WERI-Rb-1 (cell line): ENCODE results near the gene LPP.

Experiments
- DNase-seq: peaks from one replicate; pipeline ENCODE4 v3.0.0-alpha.2; 2020
- H3K27ac ChIP-seq: fragments of 250-450 bp; sonication (Bioruptor Pico); 2 replicates; pipeline ENCODE4 v1.5.1; 2020; ENCODE audit warnings: mild to moderate bottlenecking, moderate library complexity
- H3K27me3 ChIP-seq: fragments of 250-450 bp; sonication (Bioruptor Pico); 2 replicates; pipeline ENCODE4 v1.5.1; 2021; ENCODE audit warnings: mild to moderate bottlenecking, low read depth, moderate library complexity; ENCODE audit not compliant: insufficient read depth, severe bottlenecking
- H3K36me3 ChIP-seq: fragments of 250-450 bp; sonication (Bioruptor Pico); 2 replicates; pipeline ENCODE4 v1.5.1; 2020; ENCODE audit warnings: mild to moderate bottlenecking, moderate library complexity
- H3K4me3 ChIP-seq: 2 replicates; pipeline ENCODE4 v1.5.1; 2011; ENCODE audit warnings: low read depth, mild to moderate bottlenecking, control low read depth, low read length
- H3K9me3 ChIP-seq: fragments of 250-450 bp; sonication (Bioruptor Pico); 2 replicates; pipeline ENCODE4 v1.5.1; 2021; ENCODE audit warnings: mild to moderate bottlenecking, moderate library complexity; ENCODE audit not compliant: severe bottlenecking
- TF ChIP-seq, protein P1 (sequence below): IDR thresholded peaks from 2 replicates; pipeline ENCODE4 v1.5.1; 2011; ENCODE audit warnings: low read depth, mild to moderate bottlenecking, control low read depth, inconsistent platforms, low read length

LPP gene

DNA sequence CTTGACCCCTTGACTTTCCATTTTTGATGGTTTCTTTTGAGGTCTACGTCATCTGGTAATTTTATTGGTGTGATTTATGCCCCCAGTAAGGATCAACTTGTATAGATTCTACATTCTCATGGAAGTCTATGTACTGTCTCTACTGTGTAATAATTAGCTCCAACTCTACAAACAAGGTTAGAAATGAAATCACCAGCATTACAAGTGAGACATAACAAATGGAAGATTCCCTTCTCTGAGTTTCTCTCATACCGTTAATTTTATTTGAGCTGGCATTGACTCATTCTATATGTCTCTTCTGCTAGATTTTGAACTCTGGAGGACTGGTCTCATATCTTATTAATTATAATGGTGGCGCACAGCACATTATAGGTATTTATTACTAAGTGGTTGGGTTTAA, 138.9 kb downstream of the LPP start:
- H3K4me3 ChIP-seq: no peak overlapping the region
- H3K27ac ChIP-seq: no peak overlapping the region
- no peaks in the 10 kb centered on the region for H3K36me3 ChIP-seq
- no peaks in the 10 kb centered on the region for H3K9me3 ChIP-seq
- no peak for DNase-seq
- TF ChIP-seq, protein P1, sequence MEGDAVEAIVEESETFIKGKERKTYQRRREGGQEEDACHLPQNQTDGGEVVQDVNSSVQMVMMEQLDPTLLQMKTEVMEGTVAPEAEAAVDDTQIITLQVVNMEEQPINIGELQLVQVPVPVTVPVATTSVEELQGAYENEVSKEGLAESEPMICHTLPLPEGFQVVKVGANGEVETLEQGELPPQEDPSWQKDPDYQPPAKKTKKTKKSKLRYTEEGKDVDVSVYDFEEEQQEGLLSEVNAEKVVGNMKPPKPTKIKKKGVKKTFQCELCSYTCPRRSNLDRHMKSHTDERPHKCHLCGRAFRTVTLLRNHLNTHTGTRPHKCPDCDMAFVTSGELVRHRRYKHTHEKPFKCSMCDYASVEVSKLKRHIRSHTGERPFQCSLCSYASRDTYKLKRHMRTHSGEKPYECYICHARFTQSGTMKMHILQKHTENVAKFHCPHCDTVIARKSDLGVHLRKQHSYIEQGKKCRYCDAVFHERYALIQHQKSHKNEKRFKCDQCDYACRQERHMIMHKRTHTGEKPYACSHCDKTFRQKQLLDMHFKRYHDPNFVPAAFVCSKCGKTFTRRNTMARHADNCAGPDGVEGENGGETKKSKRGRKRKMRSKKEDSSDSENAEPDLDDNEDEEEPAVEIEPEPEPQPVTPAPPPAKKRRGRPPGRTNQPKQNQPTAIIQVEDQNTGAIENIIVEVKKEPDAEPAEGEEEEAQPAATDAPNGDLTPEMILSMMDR: no peak
- no peaks in the 10 kb centered on the region for H3K27me3 ChIP-seq

DNA sequence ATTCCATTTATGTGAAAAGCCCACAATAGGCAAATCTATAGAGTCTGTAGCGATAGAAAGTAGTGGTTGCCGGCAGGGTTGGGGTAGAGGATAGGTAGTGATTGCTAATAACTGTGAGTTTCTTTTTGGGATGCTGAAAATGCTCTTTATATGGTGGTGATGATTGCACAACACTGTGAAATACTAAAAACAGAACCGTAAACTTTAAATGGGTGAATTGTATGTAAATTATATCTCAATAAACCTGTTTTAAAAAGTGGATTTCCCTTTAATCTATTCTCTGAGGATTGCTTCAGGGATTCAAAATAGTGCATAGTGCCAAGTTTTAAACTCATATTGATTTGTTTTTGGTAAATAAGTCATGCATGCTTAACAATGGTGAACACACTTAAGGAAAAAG, 140.2 kb downstream of the LPP start:
- H3K27ac ChIP-seq: no peak overlapping the region
- no peak overlapping the region for H3K4me3 ChIP-seq
- H3K27me3 ChIP-seq: no peaks in the 10 kb centered on the region
- TF ChIP-seq, protein P1: no peak
- no peaks in the 10 kb centered on the region for H3K9me3 ChIP-seq
- DNase-seq: no peak
- H3K36me3 ChIP-seq: no peaks in the 10 kb centered on the region

DNA sequence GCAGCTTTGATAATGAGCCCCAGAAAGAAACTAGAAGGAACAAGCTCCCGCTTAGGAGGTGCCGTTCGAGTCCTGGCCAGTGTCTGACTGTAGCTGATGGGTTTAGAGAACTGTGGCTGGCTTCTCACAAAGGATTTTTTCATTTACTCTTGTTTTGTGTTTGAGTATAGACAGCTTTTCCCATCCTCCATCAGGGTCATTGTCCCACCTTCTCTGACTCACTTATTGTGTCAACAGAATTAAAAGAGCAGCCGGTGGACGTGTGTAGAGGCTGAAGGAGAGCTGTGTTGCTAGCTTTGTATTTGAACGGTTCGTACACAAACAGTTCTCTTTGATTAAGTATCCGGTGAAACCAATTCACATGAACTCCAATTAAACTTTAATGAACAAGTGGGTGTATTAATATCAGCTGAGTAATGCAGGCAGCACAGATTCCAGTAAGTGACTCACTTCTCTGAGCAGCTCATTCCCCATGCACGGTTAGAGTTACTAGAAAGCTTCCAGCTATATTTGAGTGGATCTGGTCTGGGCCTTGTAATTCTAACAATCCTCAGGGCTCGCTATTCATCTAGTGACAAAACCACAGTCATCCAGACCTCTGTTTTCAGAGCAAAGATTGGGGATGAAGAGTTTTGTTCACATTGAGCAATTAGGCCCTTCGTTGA, 141.0 kb downstream of the LPP start:
- Histone ChIP-seq H3K4me3 (no peak overlapping the region), H3K36me3 (no peaks in the 10 kb centered on the region), H3K9me3 (no peaks in the 10 kb centered on the region), H3K27me3 (no peaks in the 10 kb centered on the region), H3K27ac (no peak overlapping the region)
- TF ChIP-seq, protein P1: no peak
- DNase-seq: no peak

DNA sequence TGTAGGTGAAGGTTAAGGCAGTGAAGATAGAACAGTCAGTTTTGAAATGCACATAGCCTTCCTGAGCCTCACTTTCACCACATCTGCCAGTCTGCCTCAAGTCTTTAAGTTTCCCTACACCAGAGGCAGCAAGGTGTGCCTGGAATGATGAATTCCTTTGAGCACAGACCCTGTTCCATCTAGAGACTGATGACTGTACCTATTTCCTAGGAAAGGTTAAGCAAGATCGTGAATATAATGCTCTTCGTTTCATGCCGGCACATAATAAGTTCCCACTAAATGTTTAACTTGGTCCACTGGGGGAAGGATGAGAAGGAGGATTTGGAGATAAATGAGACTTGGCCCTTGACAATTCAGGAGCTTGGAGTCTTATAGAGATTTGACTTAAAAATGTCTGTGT, 141.9 kb downstream of the LPP start:
- TF ChIP-seq, protein P1: no peak
- Histone ChIP-seq H3K27me3 (no peaks in the 10 kb centered on the region), H3K4me3 (no peak overlapping the region), H3K36me3 (no peaks in the 10 kb centered on the region), H3K9me3 (no peaks in the 10 kb centered on the region), H3K27ac (no peak overlapping the region)
- no peak for DNase-seq

DNA sequence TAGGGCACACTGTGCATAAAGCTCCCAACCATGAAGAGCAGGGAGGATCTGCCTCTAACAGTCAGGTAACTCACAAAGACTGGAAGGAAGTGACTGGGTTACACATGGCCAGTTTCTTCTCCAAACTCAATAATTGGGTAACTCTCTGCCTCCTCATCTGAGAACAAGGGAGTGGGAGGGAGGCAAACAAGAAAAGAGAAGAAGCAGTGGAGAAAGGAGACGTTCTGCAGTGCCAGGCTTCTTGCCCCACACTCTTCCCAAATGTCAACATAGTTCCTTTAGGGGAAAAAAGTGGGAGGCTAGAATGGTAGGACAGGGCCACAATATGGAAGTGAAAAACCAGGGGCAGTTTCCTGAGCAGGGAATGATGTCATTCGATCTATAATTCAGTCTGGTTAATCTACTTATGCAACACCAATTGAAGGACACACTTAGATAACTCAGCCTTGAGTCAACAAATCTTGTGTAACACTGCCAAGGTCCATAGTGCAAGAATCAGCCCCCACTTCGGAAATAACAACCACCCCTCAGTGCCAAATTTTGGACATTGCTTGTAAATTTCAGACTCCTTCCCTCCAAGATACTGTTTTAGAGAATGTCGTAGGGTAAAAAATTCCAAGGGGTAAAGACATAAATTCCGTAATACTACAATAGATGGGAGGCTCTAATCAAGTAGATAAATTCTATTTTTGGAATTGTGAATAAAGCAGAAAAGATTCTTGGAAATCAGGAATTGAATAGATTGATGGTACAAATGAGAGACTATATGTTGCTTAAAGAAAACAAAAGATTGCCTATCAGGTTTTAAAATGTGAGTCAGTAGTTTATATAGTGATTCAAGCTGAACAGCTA, 143.0 kb downstream of the LPP start:
- H3K4me3 ChIP-seq: no peak overlapping the region
- H3K9me3 ChIP-seq: no peaks in the 10 kb centered on the region
- no peak overlapping the region for H3K27ac ChIP-seq
- no peak for DNase-seq
- H3K36me3 ChIP-seq: no peaks in the 10 kb centered on the region
- no peaks in the 10 kb centered on the region for H3K27me3 ChIP-seq
- TF ChIP-seq, protein P1: no peak
